Measurements from ENCODE around the gene ZDHHC11.
"Not testable (repeated sequence)": the region's sequence is repeated elsewhere in the genome, so short reads cannot be mapped to it uniquely, and the experiment has no call there.

Gene ZDHHC11

DNA sequence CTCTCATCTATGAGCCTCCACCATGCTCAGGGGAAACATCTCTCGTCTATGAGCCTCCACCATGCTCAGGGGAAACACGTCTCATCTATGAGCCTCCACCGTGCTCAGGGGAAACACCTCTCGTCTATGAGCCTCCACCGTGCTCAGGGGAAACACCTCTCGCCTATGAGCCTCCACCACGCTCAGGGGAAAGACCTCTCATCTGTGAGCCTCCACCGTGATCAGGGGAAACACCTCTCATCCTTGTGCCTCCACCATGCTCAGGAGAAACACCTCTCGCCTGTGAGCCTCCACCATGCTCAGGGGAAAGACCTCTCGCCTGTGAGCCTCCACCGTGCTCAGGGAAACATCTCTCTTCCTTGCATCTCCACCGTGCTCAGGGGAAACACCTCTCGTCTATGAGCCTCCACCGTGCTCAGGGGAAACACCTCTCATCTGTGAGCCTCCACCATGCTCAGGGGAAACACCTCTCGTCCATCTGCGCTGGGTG, 96.6 kb downstream of the ZDHHC11 start:
- not testable (repeated sequence) for H3K23ac ChIP-seq (ENCODE audit: low read length); H3K79me2 ChIP-seq (ENCODE audit: control insufficient read depth, insufficient read depth, low read length, poor library complexity); H3K4me3 ChIP-seq (ENCODE audit: low read depth, low read length); H2AFZ ChIP-seq (ENCODE audit: insufficient read depth, low read length, poor library complexity); DNase-seq; H4K12ac ChIP-seq (ENCODE audit: low read depth, low read length); H2AK5ac ChIP-seq (ENCODE audit: low read length); H3K18ac ChIP-seq (ENCODE audit: low read length); H3K9ac ChIP-seq (ENCODE audit: low read length); H3K27ac ChIP-seq (ENCODE audit: low read depth, low read length); H4K8ac ChIP-seq (ENCODE audit: low read depth, low read length); H2BK5ac ChIP-seq (ENCODE audit: low read depth, low read length, poor library complexity); H4K91ac ChIP-seq (ENCODE audit: low read depth, low read length); H3K4me2 ChIP-seq (ENCODE audit: low read length); H3K79me1 ChIP-seq (ENCODE audit: low read length); H3K36me3 ChIP-seq (ENCODE audit: control insufficient read depth in 1 of 2, insufficient read depth in 2 of 2, low read length in 2 of 2); H3K4me1 ChIP-seq (ENCODE audit: control insufficient read depth in 1 of 2, insufficient read depth in 2 of 2, low read length in 2 of 2); H3K14ac ChIP-seq (ENCODE audit: low read length); H3K4ac ChIP-seq (ENCODE audit: low read depth, low read length); H2BK120ac ChIP-seq (ENCODE audit: insufficient read depth, low read length, poor library complexity); H2BK12ac ChIP-seq (ENCODE audit: low read length); H3K27me3 ChIP-seq (ENCODE audit: insufficient read depth, low read length); H3K9me3 ChIP-seq (ENCODE audit: insufficient read depth, low read depth, low read length)
- WGBS (ENCODE audit: extremely low coverage, insufficient coverage, insufficient read length): no CpG with 5 or more reads among the region's 16 CpGs

DNA sequence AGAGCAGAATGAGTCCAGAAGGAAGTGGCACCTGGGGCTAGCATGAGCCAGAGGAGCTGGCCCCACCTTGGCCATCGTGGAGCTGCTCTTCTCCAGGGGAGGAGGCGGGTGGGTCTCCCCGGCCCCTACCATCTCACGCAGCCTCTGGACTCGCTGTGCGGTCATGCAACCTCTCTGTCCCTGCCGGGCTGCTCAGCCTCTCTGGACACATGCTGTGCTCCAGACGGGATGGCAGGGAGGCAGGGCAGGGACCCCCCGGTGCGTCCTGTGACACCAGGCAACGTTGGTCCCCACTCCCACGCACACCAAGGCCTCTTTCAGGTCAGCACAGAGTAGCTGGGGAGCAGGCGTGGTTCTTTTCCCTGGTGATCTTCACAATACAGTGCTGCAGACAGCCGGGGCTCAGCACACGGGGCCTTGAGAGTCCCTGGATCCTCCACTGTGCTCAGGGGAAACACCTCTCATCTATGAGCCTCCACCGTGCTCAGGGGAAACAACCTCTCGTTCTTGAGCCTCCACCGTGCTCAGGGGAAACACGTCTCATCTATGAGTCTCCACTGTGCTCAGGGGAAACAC, 97.1 kb downstream of the ZDHHC11 start:
- not testable (repeated sequence) for H2AFZ ChIP-seq (ENCODE audit: insufficient read depth, low read length, poor library complexity); H3K9ac ChIP-seq (ENCODE audit: low read length); H3K18ac ChIP-seq (ENCODE audit: low read length); H3K9me3 ChIP-seq (ENCODE audit: insufficient read depth, low read depth, low read length); H3K4me1 ChIP-seq (ENCODE audit: control insufficient read depth in 1 of 2, insufficient read depth in 2 of 2, low read length in 2 of 2); H4K12ac ChIP-seq (ENCODE audit: low read depth, low read length); H3K4me3 ChIP-seq (ENCODE audit: low read depth, low read length); H2BK5ac ChIP-seq (ENCODE audit: low read depth, low read length, poor library complexity); H3K79me1 ChIP-seq (ENCODE audit: low read length); H3K36me3 ChIP-seq (ENCODE audit: control insufficient read depth in 1 of 2, insufficient read depth in 2 of 2, low read length in 2 of 2); H3K4ac ChIP-seq (ENCODE audit: low read depth, low read length); H3K14ac ChIP-seq (ENCODE audit: low read length); H3K23ac ChIP-seq (ENCODE audit: low read length); H3K27me3 ChIP-seq (ENCODE audit: insufficient read depth, low read length); H4K8ac ChIP-seq (ENCODE audit: low read depth, low read length); H3K79me2 ChIP-seq (ENCODE audit: control insufficient read depth, insufficient read depth, low read length, poor library complexity); H2BK120ac ChIP-seq (ENCODE audit: insufficient read depth, low read length, poor library complexity); H4K91ac ChIP-seq (ENCODE audit: low read depth, low read length); H2BK12ac ChIP-seq (ENCODE audit: low read length); H3K27ac ChIP-seq (ENCODE audit: low read depth, low read length); H2AK5ac ChIP-seq (ENCODE audit: low read length); H3K4me2 ChIP-seq (ENCODE audit: low read length); DNase-seq
- no CpG with 5 or more reads among the region's 19 CpGs for WGBS (ENCODE audit: extremely low coverage, insufficient coverage, insufficient read length)

DNA sequence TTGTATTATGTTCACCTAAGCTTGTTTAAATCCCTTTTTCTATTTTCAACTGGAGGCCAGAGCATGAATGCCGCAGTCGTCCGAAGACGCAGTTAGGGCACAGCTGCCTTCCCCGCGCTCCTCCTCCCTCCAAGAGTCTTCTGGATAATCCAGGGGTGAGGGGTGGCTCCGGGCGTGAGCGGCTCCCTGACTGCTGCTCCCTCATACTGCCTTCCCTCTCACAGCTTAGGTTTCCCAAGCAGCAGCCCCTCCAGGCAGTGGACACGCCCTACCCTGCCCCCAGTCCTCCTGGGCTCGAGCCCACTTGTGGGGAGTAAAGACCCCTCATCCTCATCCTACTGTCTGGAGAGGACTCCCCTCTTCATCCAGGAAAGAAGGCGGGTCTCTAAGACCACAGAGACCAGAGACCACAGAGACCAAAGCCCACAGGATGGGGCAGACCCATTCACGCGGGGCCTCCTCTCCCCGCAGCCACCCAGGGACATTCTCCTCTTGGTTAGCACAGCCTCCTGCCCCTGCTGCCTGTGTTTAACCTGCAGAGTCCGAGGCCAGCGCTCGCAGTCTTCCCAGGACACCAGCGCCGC, 98.2 kb downstream of the ZDHHC11 start:
- H3K14ac ChIP-seq (ENCODE audit: low read length); H3K4ac ChIP-seq (ENCODE audit: low read depth, low read length); H3K79me2 ChIP-seq (ENCODE audit: control insufficient read depth, insufficient read depth, low read length, poor library complexity); H3K18ac ChIP-seq (ENCODE audit: low read length); H3K27ac ChIP-seq (ENCODE audit: low read depth, low read length); H3K4me1 ChIP-seq (ENCODE audit: control insufficient read depth in 1 of 2, insufficient read depth in 2 of 2, low read length in 2 of 2); H3K79me1 ChIP-seq (ENCODE audit: low read length); H2AFZ ChIP-seq (ENCODE audit: insufficient read depth, low read length, poor library complexity); H3K9me3 ChIP-seq (ENCODE audit: insufficient read depth, low read depth, low read length); H3K27me3 ChIP-seq (ENCODE audit: insufficient read depth, low read length); H3K4me3 ChIP-seq (ENCODE audit: low read depth, low read length); H4K12ac ChIP-seq (ENCODE audit: low read depth, low read length); H3K36me3 ChIP-seq (ENCODE audit: control insufficient read depth in 1 of 2, insufficient read depth in 2 of 2, low read length in 2 of 2); H2BK120ac ChIP-seq (ENCODE audit: insufficient read depth, low read length, poor library complexity); H4K91ac ChIP-seq (ENCODE audit: low read depth, low read length); DNase-seq; H3K4me2 ChIP-seq (ENCODE audit: low read length); H2BK12ac ChIP-seq (ENCODE audit: low read length); H3K23ac ChIP-seq (ENCODE audit: low read length); H2BK5ac ChIP-seq (ENCODE audit: low read depth, low read length, poor library complexity); H4K8ac ChIP-seq (ENCODE audit: low read depth, low read length); H2AK5ac ChIP-seq (ENCODE audit: low read length); H3K9ac ChIP-seq (ENCODE audit: low read length): not testable (repeated sequence)
- WGBS (ENCODE audit: extremely low coverage, insufficient coverage, insufficient read length): no CpG with 5 or more reads among the region's 20 CpGs

DNA sequence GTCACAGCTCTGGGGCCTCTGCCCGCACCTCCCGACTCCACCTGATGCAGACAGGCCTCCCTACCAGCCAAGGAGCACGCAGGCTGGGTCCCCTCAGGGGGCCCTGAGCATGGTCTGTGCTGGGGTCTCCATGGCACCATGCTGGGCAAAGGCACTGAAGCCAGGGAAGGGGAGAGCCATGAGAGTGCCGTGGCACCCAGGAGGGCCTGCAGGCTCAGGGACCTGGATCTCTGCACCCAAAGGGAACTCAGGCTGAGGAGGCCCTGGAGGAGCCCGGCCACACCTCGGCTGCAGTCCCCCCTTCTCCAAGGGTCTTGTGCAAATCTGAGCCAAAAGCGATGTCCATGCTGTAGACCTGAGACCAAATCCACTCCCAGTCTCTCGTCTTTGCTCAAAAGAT, 98.8 kb downstream of the ZDHHC11 start:
- H3K27me3 ChIP-seq (ENCODE audit: insufficient read depth, low read length); H4K8ac ChIP-seq (ENCODE audit: low read depth, low read length); H3K36me3 ChIP-seq (ENCODE audit: control insufficient read depth in 1 of 2, insufficient read depth in 2 of 2, low read length in 2 of 2); H4K12ac ChIP-seq (ENCODE audit: low read depth, low read length); H2AFZ ChIP-seq (ENCODE audit: insufficient read depth, low read length, poor library complexity); H2AK5ac ChIP-seq (ENCODE audit: low read length); H3K4ac ChIP-seq (ENCODE audit: low read depth, low read length); H3K4me3 ChIP-seq (ENCODE audit: low read depth, low read length); H3K4me1 ChIP-seq (ENCODE audit: control insufficient read depth in 1 of 2, insufficient read depth in 2 of 2, low read length in 2 of 2); DNase-seq; H2BK120ac ChIP-seq (ENCODE audit: insufficient read depth, low read length, poor library complexity); H3K9ac ChIP-seq (ENCODE audit: low read length); H3K14ac ChIP-seq (ENCODE audit: low read length); H2BK5ac ChIP-seq (ENCODE audit: low read depth, low read length, poor library complexity); H3K4me2 ChIP-seq (ENCODE audit: low read length); H2BK12ac ChIP-seq (ENCODE audit: low read length); H3K23ac ChIP-seq (ENCODE audit: low read length); H3K79me1 ChIP-seq (ENCODE audit: low read length); H3K18ac ChIP-seq (ENCODE audit: low read length); H3K27ac ChIP-seq (ENCODE audit: low read depth, low read length); H4K91ac ChIP-seq (ENCODE audit: low read depth, low read length); H3K9me3 ChIP-seq (ENCODE audit: insufficient read depth, low read depth, low read length); H3K79me2 ChIP-seq (ENCODE audit: control insufficient read depth, insufficient read depth, low read length, poor library complexity): not testable (repeated sequence)
- WGBS (ENCODE audit: extremely low coverage, insufficient coverage, insufficient read length): no CpG with 5 or more reads among the region's 8 CpGs
